ENCODE data around the gene ADAMTS9.

ADAMTS9 gene

DNA sequence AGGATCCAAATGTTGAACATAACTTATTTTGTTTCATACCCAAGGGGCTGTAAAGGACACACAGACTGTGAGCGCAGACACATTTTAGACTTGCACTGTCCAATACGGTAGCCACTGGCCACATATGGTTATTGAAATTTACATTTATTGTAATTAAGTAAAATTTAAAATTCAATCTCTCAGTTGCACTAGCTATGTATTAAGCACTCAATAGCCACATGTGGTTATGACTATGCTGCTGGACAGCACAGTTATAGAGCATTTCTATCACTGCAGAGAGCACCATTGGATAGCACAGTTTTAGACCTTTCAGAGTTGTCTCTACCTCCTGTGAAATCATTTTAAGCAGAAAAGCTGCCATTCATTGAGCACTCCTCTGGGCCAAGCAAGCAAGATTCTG, 204.3 kb downstream of the ADAMTS9 start:
- no peak for DNase-seq

DNA sequence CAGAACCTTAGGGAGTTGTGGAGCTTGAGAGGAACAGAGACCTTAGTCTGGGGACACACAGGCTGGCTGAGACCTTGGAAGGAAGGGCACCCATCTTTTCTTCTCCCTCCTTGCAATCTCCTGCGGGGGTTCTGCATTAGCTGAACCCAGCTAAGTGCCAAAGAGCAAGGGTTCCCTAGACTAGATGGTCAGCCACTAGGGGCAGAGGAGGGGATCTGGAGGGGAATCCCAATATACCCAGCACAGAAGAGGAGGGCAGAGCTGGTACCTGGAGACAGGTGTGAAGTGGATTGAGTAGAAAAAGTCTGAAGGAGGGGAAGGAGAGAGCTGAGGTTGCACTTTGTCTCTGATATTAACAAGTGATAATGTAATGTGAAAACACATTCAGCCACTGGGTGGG, 212.8 kb downstream of the ADAMTS9 start:
- no peak for DNase-seq

DNA sequence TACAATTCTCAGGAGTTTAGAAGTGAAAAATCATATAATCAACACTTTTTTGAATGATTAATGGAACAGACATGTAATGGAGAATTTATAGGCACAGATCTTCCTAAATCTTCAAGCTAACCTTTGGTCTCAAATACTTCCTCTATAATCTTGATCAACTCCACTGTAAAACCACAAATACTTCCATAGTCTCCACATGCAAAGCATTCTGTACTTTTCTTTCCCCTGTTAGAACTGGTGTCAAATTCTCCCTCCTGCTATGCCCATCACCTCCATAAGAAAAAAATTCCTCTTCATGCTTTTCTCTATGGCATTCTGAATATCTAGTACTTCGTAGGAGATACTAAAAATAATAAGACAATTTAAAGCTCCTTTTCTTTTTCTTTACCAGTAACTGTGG, 214.3 kb downstream of the ADAMTS9 start:
- DNase-seq: no peak

DNA sequence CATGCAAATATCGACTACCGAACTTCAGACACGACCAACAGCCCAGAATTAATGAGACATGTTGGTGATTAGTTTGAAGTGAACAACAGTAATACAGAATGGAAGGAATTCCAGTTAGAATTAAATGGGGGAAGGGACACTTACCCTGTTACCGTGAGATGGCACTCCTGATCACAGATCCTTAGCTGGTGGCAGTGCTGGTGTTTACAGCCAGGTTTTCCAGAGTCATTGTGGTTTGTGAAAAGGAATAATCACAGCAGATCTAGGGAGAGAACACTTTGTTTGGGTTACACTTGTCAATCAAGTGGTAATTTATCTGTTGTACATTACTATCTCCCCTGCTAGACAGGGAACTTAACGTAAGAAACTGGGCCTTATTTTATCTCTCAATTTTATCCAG, 217.4 kb downstream of the ADAMTS9 start:
- DNase-seq: no peak

DNA sequence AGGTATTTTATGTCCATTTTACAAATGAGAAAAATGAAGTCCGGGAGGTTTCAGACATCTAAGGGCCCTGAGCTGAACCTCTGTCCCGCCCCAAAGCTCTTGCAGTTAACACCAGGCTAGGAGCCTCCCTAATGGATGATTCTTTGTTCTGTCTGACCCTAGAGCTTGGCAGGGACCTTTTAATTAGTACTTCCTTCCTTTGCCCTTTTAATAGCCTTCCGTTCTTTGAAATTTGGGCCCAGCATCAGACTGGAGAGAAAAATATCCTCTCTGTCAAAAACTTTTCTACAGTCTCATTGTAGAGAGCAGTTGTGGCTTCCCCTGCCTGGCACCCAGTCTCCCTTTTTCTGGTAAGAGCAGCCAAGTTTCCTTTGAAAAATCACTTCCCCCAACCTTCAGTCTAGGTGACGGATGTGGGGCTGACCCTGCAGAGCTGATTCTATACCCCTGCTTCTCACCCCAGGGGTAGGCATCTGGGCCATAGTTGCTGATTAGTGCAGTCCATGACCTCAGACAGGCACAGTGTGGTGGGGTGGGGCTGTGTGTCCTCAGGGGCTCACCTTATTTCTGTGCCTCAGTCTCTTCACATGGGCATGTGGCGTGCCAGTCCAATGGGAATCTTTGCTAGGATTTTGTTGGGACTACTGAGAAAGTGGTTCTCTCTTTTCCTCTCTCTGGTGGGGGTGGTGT, 220.4 kb downstream of the ADAMTS9 start:
- no peak for DNase-seq

Data from islet precursor cell (in vitro differentiated cells).